ENCODE results near the gene NTNG2. TPM values are rescaled to one million over a fixed set of nuclear protein-coding genes. Genes with fewer than 3 reads are reported as not detected.

The NTNG2 gene
- total and polyA plus RNA-seq, 7 donors = 0.01 to 1.3 (median 0.20) TPM

DNA sequence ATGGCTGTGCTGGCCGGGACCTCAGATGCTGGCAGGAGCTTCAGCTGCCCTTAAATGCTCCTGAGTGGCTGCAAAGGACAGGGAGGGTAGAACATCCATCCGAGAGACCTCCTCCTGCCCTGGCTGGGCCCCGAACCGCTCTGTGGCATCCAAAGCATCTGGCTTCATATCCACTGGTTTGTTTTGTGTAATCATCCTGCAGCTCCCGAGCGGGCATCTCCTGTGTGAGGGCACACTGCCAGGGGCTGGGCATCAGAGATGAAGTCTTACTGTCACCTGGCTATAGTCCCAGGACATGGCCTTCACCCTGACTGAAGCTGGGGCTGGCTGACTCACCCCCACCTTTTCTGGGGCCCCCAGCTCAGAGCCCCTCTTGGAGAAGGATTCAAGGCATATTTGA, 18.5 kb upstream of the NTNG2 start:
- H3K27ac ChIP-seq = no peak overlapping the region
- TF ChIP-seq, protein P1, sequence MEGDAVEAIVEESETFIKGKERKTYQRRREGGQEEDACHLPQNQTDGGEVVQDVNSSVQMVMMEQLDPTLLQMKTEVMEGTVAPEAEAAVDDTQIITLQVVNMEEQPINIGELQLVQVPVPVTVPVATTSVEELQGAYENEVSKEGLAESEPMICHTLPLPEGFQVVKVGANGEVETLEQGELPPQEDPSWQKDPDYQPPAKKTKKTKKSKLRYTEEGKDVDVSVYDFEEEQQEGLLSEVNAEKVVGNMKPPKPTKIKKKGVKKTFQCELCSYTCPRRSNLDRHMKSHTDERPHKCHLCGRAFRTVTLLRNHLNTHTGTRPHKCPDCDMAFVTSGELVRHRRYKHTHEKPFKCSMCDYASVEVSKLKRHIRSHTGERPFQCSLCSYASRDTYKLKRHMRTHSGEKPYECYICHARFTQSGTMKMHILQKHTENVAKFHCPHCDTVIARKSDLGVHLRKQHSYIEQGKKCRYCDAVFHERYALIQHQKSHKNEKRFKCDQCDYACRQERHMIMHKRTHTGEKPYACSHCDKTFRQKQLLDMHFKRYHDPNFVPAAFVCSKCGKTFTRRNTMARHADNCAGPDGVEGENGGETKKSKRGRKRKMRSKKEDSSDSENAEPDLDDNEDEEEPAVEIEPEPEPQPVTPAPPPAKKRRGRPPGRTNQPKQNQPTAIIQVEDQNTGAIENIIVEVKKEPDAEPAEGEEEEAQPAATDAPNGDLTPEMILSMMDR (IDR thresholded peaks at IDR 0.05) = no peak
- intact Hi-C loops (cut with DNase I) = no loop called here
- peaks cover 0 to 47% (median 5%) of the 10 kb centered on the region in 3 donors for H3K27me3 ChIP-seq (ENCODE audit: insufficient read depth in 3 of 3, low read length in 2 of 3)
- H3K36me3 ChIP-seq (ENCODE audit: insufficient read depth in 1 of 2, low read depth in 1 of 2) = no peaks in the 10 kb centered on the region
- WGBS, 3 donors = 8 to 26% (median 15%) methylated on average over 6 of the region's 6 CpGs
- ATAC-seq (peak in 1 of 4 donors; percentile 47), DNase-seq (no peak)
- no peaks in the 10 kb centered on the region for H3K4me1 ChIP-seq
- no peak overlapping the region for H3K4me3 ChIP-seq
- H3K9me3 ChIP-seq = no peaks in the 10 kb centered on the region

DNA sequence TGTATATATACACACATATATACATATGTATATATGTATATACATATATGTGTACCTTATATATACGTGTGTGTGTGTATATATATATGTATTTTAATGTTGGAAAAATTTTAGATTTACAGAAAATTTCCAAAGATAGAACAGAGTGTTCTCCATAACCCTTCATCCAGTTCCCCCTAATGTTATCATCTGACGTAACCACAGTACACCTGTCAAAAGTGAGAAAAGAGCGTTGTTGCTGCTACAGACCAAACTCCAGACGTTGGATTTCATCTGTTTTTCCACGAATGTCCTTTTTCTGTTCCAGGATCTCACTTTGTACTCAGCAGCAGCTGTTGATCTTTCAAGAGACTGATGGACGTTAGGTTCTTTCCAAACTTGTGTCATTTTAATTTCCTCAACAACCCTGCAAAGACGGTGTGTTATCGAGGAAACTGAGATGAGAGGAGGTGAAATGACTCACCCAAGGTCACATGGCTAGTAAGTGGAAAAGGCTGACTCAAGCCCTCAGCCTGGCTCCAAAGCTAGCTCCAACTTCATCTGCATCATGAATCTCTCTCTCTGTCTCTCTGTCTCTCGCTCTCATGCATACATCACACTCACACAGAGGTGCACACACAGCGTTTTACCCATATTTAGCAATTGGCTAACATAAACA, 17.0 kb upstream of the NTNG2 start:
- no peaks in the 10 kb centered on the region for H3K36me3 ChIP-seq (ENCODE audit: insufficient read depth in 1 of 2, low read depth in 1 of 2)
- TF ChIP-seq, protein P1 (IDR thresholded peaks at IDR 0.05) = no peak
- H3K4me1 ChIP-seq = peaks cover 6% of the 10 kb centered on the region
- DNase-seq (no peak), ATAC-seq (no peak)
- no peak overlapping the region for H3K4me3 ChIP-seq
- H3K9me3 ChIP-seq = no peaks in the 10 kb centered on the region
- H3K27ac ChIP-seq = no peak overlapping the region
- intact Hi-C loops (cut with DNase I) = no loop called here
- H3K27me3 ChIP-seq (ENCODE audit: insufficient read depth in 3 of 3, low read length in 2 of 3) = peaks cover 0 to 38% (median 0%) of the 10 kb centered on the region in 3 donors
- 71 to 76% (median 73%) methylated on average over 10 of the region's 10 CpGs for WGBS, 3 donors

DNA sequence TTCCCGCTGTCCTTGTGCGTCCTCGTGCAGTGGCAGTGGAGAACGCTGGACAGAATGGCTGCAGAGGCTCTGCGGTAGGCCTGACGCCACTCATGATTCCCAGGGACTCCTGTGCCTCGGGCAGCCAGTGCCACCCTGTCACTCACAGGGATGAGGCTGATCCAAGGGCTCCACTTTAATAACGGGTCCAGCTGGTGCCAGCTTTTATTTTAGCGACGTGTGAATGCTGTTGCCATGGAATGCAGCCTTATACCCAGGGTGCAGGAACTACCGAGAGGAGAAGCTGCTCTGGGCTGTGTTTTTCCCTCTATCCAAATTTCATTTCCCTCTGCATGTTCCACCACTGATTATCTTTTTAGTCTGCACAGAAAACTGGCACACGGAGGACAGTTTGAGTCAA, 15.8 kb upstream of the NTNG2 start:
- Histone ChIP-seq H3K4me3 (no peak overlapping the region), H3K27ac (no peak overlapping the region), H3K4me1 (peaks cover 8% of the 10 kb centered on the region), H3K9me3 (no peaks in the 10 kb centered on the region), H3K27me3 (ENCODE audit: insufficient read depth in 3 of 3, low read length in 2 of 3) (peaks cover 0 to 31% (median 0%) of the 10 kb centered on the region in 3 donors), H3K36me3 (ENCODE audit: insufficient read depth in 1 of 2, low read depth in 1 of 2) (no peaks in the 10 kb centered on the region)
- TF ChIP-seq, protein P1 (IDR thresholded peaks at IDR 0.05) = no peak
- intact Hi-C loops (cut with DNase I) = no loop called here
- 50 to 58% (median 56%) methylated on average over 12 of the region's 12 CpGs for WGBS, 3 donors
- ATAC-seq = no peak
- peak in 1 of 2 donors; percentile 25 for DNase-seq

DNA sequence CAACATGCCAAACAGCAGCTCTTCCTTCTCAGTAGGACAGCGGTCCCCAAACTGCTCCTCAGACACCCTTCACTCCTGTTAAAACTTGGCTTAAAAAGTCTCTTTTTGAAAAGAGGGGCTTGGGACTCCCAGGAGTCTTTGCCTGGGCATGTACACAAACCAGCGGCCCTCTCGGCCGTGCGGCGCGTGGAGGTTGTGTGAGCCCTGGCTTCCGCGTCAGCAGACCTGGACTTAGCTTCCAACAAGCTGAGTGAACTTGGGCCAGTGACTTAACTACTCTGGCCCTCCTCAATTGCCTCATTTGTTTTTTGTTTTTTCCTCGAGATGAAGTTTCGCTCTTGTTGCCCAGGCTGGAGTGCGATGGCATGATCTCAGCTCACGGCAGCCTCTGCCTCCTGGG, 15.3 kb upstream of the NTNG2 start:
- ATAC-seq (no peak), DNase-seq (no peak)
- TF ChIP-seq, protein P1 (IDR thresholded peaks at IDR 0.05) = no peak
- intact Hi-C loops (cut with DNase I) = no loop called here
- Histone ChIP-seq H3K4me3 (no peak overlapping the region), H3K9me3 (no peaks in the 10 kb centered on the region), H3K4me1 (peaks cover 8% of the 10 kb centered on the region), H3K27ac (no peak overlapping the region), H3K27me3 (ENCODE audit: insufficient read depth in 3 of 3, low read length in 2 of 3) (peaks cover 0 to 26% (median 0%) of the 10 kb centered on the region in 3 donors), H3K36me3 (ENCODE audit: insufficient read depth in 1 of 2, low read depth in 1 of 2) (no peaks in the 10 kb centered on the region)
- 88 to 90% (median 89%) methylated on average over 13 of the region's 13 CpGs for WGBS, 3 donors

DNA sequence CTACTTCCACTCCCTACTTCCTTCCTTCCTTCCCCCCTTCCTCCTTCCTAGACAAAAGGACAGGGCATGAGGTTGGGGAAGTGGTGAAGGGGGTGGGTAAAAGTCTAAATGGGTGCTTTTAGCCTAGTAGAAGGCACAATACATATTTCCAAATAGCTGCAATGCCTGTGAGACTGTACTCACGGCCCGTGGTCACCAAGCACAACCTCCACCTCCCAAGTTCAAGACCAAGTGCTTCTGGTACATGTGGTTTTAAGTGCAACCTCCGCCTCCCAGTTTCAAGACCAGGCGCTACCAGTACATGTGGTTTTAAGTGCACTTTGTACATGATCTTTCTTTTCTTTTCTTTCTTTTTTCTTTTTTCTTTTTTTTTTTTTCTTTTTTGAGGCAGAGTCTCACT, 14.5 kb upstream of the NTNG2 start:
- peaks cover 0 to 19% (median 0%) of the 10 kb centered on the region in 3 donors for H3K27me3 ChIP-seq (ENCODE audit: insufficient read depth in 3 of 3, low read length in 2 of 3)
- H3K4me3 ChIP-seq = no peak overlapping the region
- TF ChIP-seq, protein P1 (IDR thresholded peaks at IDR 0.05) = no peak
- H3K36me3 ChIP-seq (ENCODE audit: insufficient read depth in 1 of 2, low read depth in 1 of 2) = no peaks in the 10 kb centered on the region
- no peaks in the 10 kb centered on the region for H3K9me3 ChIP-seq
- intact Hi-C loops (cut with DNase I) = no loop called here
- peaks cover 8% of the 10 kb centered on the region for H3K4me1 ChIP-seq
- no peak for ATAC-seq
- DNase-seq = no peak
- H3K27ac ChIP-seq = no peak overlapping the region
- WGBS, 3 donors = 72 to 77% (median 77%) methylated on average over 4 of the region's 4 CpGs

Measured in psoas muscle (tissue), 8 donors.